Endothelial cell of umbilical vein (primary cell): Measurements from ENCODE around the gene AHSP. TPM values are rescaled to one million over a fixed set of nuclear protein-coding genes. Genes with fewer than 3 reads are reported as not detected.

Experiments used
- BruUV-seq: library from RNA; stranded (reverse); fragments of 400-500 nt; replicated peaks from 2 replicates; lab custom pipeline; 2021; lab: Mats Ljungman, UMichigan
- CTCF ChIA-PET: fragments of 300-600, 350-600 bp; sonication (Branson Sonifier 250); formaldehyde crosslinking; loops from one replicate; lab custom pipeline; 2021; ENCODE audit warnings: antibody characterized with exemption, inconsistent platforms; lab: Charles Lee
- POLR2A ChIA-PET: fragments of 300-600, 350-600 bp; sonication (Branson Sonifier 250); formaldehyde crosslinking; loops from one replicate; lab custom pipeline; 2021; ENCODE audit warnings: antibody characterized with exemption, inconsistent platforms; lab: Charles Lee
- DNase-seq: peaks from one replicate; pipeline ENCODE4 v3.0.0-alpha.2; 2011; ENCODE audit warnings: low read depth, low spot score
- FAIRE-seq: peaks from 2 replicates; lab custom pipeline; 2011; peaks lifted over from hg19 to GRCh38; lab: Jason Lieb, UNC
- H2AFZ ChIP-seq: 2 replicates; pipeline ENCODE4 v1.6.0; 2012; ENCODE audit warnings: low read depth, low read length, control low read depth, inconsistent platforms
- H3K27ac ChIP-seq: 2 replicates; pipeline ENCODE4 v1.5.1; 2011; ENCODE audit warnings: low read depth, mild to moderate bottlenecking, control low read depth, low read length, moderate library complexity; ENCODE audit not compliant: insufficient read depth
- H3K27me3 ChIP-seq, 2 experiments: 2 replicates each; pipeline versions ENCODE4 v1.6.0 to v1.6.1; 2011; ENCODE audit warnings: low read length in 2 of 2, mixed read lengths in 1 of 2; ENCODE audit not compliant: control insufficient read depth in 2 of 2, insufficient read depth in 2 of 2
- H3K36me3 ChIP-seq, 2 experiments: 2 replicates in 1 of 2; 3 replicates in 1 of 2; pipeline ENCODE4 v1.5.1; 2011; ENCODE audit warnings: low read length in 2 of 2, mild to moderate bottlenecking in 1 of 2, moderate library complexity in 1 of 2; ENCODE audit not compliant: control insufficient read depth in 2 of 2, insufficient read depth in 2 of 2; ENCODE audit errors: extremely low read depth in 1 of 2
- H3K4me1 ChIP-seq: 3 replicates; pipeline ENCODE4 v1.5.1; 2011; ENCODE audit warnings: mild to moderate bottlenecking, low read length; ENCODE audit not compliant: control insufficient read depth, insufficient read depth; ENCODE audit errors: extremely low read depth
- H3K4me2 ChIP-seq: 2 replicates; pipeline ENCODE4 v1.6.1; 2011; ENCODE audit warnings: low read length, control low read depth, mixed read lengths; ENCODE audit not compliant: insufficient read depth
- H3K4me3 ChIP-seq, 3 experiments: fragments of 200-600 bp in 1 of 3; sonication (generic), shearing (Covaris generic) in 1 of 3; replicated peaks in 1 of 3; 2 replicates each; pipeline ENCODE4 v1.5.1; 2011 to 2016; ENCODE audit warnings: control low read depth in 3 of 3, low read length in 3 of 3, mild to moderate bottlenecking in 2 of 3, inconsistent platforms in 1 of 3, low read depth in 1 of 3, moderate library complexity in 1 of 3; ENCODE audit not compliant: insufficient read depth in 1 of 3
- H3K79me2 ChIP-seq: 2 replicates; pipeline ENCODE4 v1.6.0; 2012; ENCODE audit warnings: low read length, inconsistent platforms; ENCODE audit not compliant: control insufficient read depth, insufficient read depth
- H3K9ac ChIP-seq: replicated peaks from 2 replicates; pipeline ENCODE3; 2011; ENCODE audit warnings: low read length, control low read depth; ENCODE audit not compliant: insufficient read depth; ENCODE audit errors: extremely low read depth
- H3K9me1 ChIP-seq: replicated peaks from 3 replicates; pipeline ENCODE4 v1.6.0; 2011; ENCODE audit warnings: mild to moderate bottlenecking, low read length; ENCODE audit not compliant: control insufficient read depth, insufficient read depth; ENCODE audit errors: extremely low read depth
- H3K9me3 ChIP-seq: replicated peaks from 2 replicates; pipeline ENCODE4 v1.5.1; 2012; ENCODE audit warnings: low read length, inconsistent platforms; ENCODE audit not compliant: control insufficient read depth, insufficient read depth
- H4K20me1 ChIP-seq: replicated peaks from 2 replicates; pipeline ENCODE3; 2011; ENCODE audit warnings: mild to moderate bottlenecking, low read length; ENCODE audit not compliant: control insufficient read depth, insufficient read depth; ENCODE audit errors: extremely low read depth
- CTCF ChIP-seq, 2 donors: IDR thresholded peaks; 1 replicate in 1 of 2; 2 replicates in 1 of 2; pipeline ENCODE4 v1.5.1; 2011; ENCODE audit warnings: low read length in 2 of 2, mild to moderate bottlenecking in 2 of 2, moderate library complexity in 2 of 2, control low read depth in 1 of 2, inconsistent platforms in 1 of 2, low read depth in 1 of 2; ENCODE audit not compliant: insufficient read depth in 1 of 2; ENCODE audit errors: extremely low read depth in 1 of 2
- FOS ChIP-seq: IDR thresholded peaks from 2 replicates; pipeline ENCODE4 v1.6.1; 2011; ENCODE audit warnings: mild to moderate bottlenecking, low read length, moderate library complexity, borderline replicate concordance; ENCODE audit not compliant: insufficient read depth
- MYC ChIP-seq: IDR thresholded peaks from one replicate; pipeline ENCODE4 v1.6.1; 2011; ENCODE audit warnings: mild to moderate bottlenecking, low read depth, low read length
- POLR2AphosphoS5 ChIP-seq: IDR thresholded peaks from 2 replicates; pipeline ENCODE4 v1.6.1; 2012; ENCODE audit warnings: low read depth, mild to moderate bottlenecking, control low read depth, low read length, moderate library complexity; ENCODE audit not compliant: insufficient read depth
- dilution Hi-C: fragments of 300-500 bp; cut with MboI; formaldehyde crosslinking; loops from one replicate; pipeline ENCODE4 v1.15.0; 2019; ENCODE audit warnings: low sequenced_read_pairs; ENCODE audit not compliant: extremely low pct_ligation_motif_present
- intact Hi-C: fragments of 100-400 bp; cut with micrococcal nuclease; formaldehyde crosslinking; loops from one replicate; pipeline ENCODE4 v1.10.0; 2022
- polyA plus RNA-seq, 4 experiments: library from polyadenylated mRNA; depleted of rRNA in 3 of 4; stranded (reverse) in 3 of 4; unstranded in 1 of 4; fragments of >200 nt; gene quantifications; 2 replicates each; pipeline versions ENCODE4 v1.2.1 to v1.2.3, GENCODE V29; 2011 to 2012; ENCODE audit warnings: missing spikeins in 1 of 4
- total RNA-seq: library from RNA; stranded (reverse); gene quantifications from 2 replicates; pipeline ENCODE4 v1.2.3, GENCODE V29; 2021

Gene AHSP
- total and polyA plus RNA-seq, 2 donors (not counting 3 experiments of a cell fraction or from before 2014, with no cell fraction given): not detected

- ChIA-PET POLR2A (no interaction called here), CTCF (no interaction called here)
- no peaks in the 10 kb centered on the region for H3K27me3 ChIP-seq
- no peaks in the 10 kb centered on the region for H3K36me3 ChIP-seq
- TF ChIP-seq MYC (no peak), POLR2AphosphoS5 (no peak)
- H2AFZ ChIP-seq: no peak overlapping the region
- H3K79me2 ChIP-seq: no peaks in the 10 kb centered on the region
- H3K9me1 ChIP-seq: no peaks in the 10 kb centered on the region
- no peak for DNase-seq
- dilution Hi-C loops: no loop called here
- no peak overlapping the region for H3K4me2 ChIP-seq
- H3K4me3 ChIP-seq: no peak overlapping the region
- H3K27ac ChIP-seq: no peak overlapping the region
- no peak overlapping the region for H3K9ac ChIP-seq
- no TSS peak for BruUV-seq
- H3K9me3 ChIP-seq: no peaks in the 10 kb centered on the region
- FAIRE-seq: no peak
- intact Hi-C loops: no loop called here
- no peaks in the 10 kb centered on the region for H4K20me1 ChIP-seq
- H3K4me1 ChIP-seq: no peaks in the 10 kb centered on the region
These were observed 33.9 kb downstream of the AHSP start for GRCh38 chr16:31561426-31562233.

GRCh38 chr16:31568577-31569359 is 41.1 kb downstream of the AHSP start:
- peak overlapping the region; percentile 20 for H2AFZ ChIP-seq
- dilution Hi-C loops: no loop called here
- H3K79me2 ChIP-seq: no peaks in the 10 kb centered on the region
- no peak for FAIRE-seq
- H3K4me1 ChIP-seq: no peaks in the 10 kb centered on the region
- H3K27ac ChIP-seq: no peak overlapping the region
- DNase-seq: no peak
- BruUV-seq: no TSS peak
- no peaks in the 10 kb centered on the region for H3K9me3 ChIP-seq
- no peak overlapping the region for H3K4me3 ChIP-seq
- no peaks in the 10 kb centered on the region for H3K36me3 ChIP-seq
- intact Hi-C loops: no loop called here
- no peak overlapping the region for H3K4me2 ChIP-seq
- H3K9me1 ChIP-seq: no peaks in the 10 kb centered on the region
- peaks cover 9 to 12% of the 10 kb centered on the region in 2 experiments for H3K27me3 ChIP-seq
- POLR2A ChIA-PET: no interaction called here
- TF ChIP-seq FOS (no peak), CTCF (IDR thresholded peaks at IDR 0.05; ENCODE audit: extremely low read depth in 1 of 2, insufficient read depth in 1 of 2, low read depth in 1 of 2, low read length in 2 of 2) (no peak)
- no peak overlapping the region for H3K9ac ChIP-seq
- CTCF ChIA-PET: no interaction called here
- H4K20me1 ChIP-seq: no peaks in the 10 kb centered on the region
